K562 (cell line): Measurements from ENCODE around the gene DCAF4. TPM values are rescaled to one million over a fixed set of nuclear protein-coding genes. Genes with fewer than 3 reads are reported as not detected.
A peak's percentile ranks its signal among the peaks of the same experiment; 100 is the strongest.

ENCODE experiments used
- CHD1 ChIP-seq: fragments of 200-600 bp; sonication (generic); IDR thresholded peaks from one replicate; pipeline ENCODE4 v1.6.1; 2012; ENCODE audit warnings: mild to moderate bottlenecking, moderate library complexity, low read length, inconsistent platforms
- CXXC5 ChIP-seq: fragments of 250-450 bp; sonication (Bioruptor Pico); IDR thresholded peaks from 2 replicates; pipeline ENCODE4 v1.8.0; 2022; ENCODE audit warnings: inconsistent platforms, mild to moderate bottlenecking, moderate library complexity
- E2F6 ChIP-seq, 2 experiments: IDR thresholded peaks; 2 replicates each; pipeline ENCODE4 v1.6.1; 2011; ENCODE audit warnings: borderline replicate concordance in 1 of 2, control low read depth in 1 of 2, low read depth in 1 of 2, low read length in 1 of 2, mild to moderate bottlenecking in 1 of 2, mixed read lengths in 1 of 2, moderate library complexity in 1 of 2; ENCODE audit not compliant: insufficient read depth in 1 of 2, insufficient read length in 1 of 2, poor library complexity in 1 of 2, severe bottlenecking in 1 of 2; ENCODE audit errors: extremely low read depth in 1 of 2
- HMGN3 ChIP-seq: IDR thresholded peaks from 2 replicates; pipeline ENCODE4 v1.6.1; 2011; ENCODE audit warnings: borderline replicate concordance, low read depth, mild to moderate bottlenecking, mixed read lengths, low read length; ENCODE audit not compliant: insufficient read length; ENCODE audit errors: extremely low read depth
- NCOA6 ChIP-seq: fragments of 450-650 bp; IDR thresholded peaks from 2 replicates; pipeline ENCODE4 v1.6.1; 2017; ENCODE audit warnings: mild to moderate bottlenecking
- NR2C2 ChIP-seq, 2 experiments: fragments of 200-800 bp in 1 of 2; sonication (Bioruptor generic) in 1 of 2; sonication (generic) in 1 of 2; formaldehyde crosslinking in 1 of 2; IDR thresholded peaks; 2 replicates each; pipeline versions ENCODE4 v1.6.1 to v1.8.0; 2016 to 2022; ENCODE audit warnings: mild to moderate bottlenecking in 1 of 2, missing compliant biosample characterization in 1 of 2, missing genetic modification characterization in 1 of 2, missing genetic modification reagents in 1 of 2
- PBX2 ChIP-seq, 2 experiments: IDR thresholded peaks in 1 of 2; conservative IDR thresholded peaks in 1 of 2; 2 replicates each; pipeline ENCODE4 v1.6.1; 2016; ENCODE audit warnings: low read depth in 2 of 2, mild to moderate bottlenecking in 1 of 2, missing compliant biosample characterization in 1 of 2, missing genetic modification characterization in 1 of 2, moderate library complexity in 1 of 2
- POLR2G ChIP-seq: fragments of 200-400 bp; formaldehyde crosslinking; IDR thresholded peaks from 2 replicates; pipeline ENCODE4 v1.6.1; 2017; ENCODE audit warnings: low read depth, mild to moderate bottlenecking, antibody characterized with exemption, low read length, moderate library complexity
- RBM15 ChIP-seq: fragments of 200-400 bp; formaldehyde crosslinking; IDR thresholded peaks from 2 replicates; pipeline ENCODE4 v1.6.1; 2018; ENCODE audit warnings: mild to moderate bottlenecking, low read length, moderate library complexity; ENCODE audit not compliant: insufficient read depth
- SAP30 ChIP-seq: fragments of 200-600 bp; sonication (generic); IDR thresholded peaks from 2 replicates; pipeline ENCODE4 v1.6.1; 2012; ENCODE audit warnings: borderline replicate concordance, low read depth, mild to moderate bottlenecking, moderate library complexity, low read length, control low read depth, inconsistent platforms; ENCODE audit not compliant: insufficient read depth, poor library complexity, severe bottlenecking
- SMARCE1 ChIP-seq: fragments of 450-650 bp; IDR thresholded peaks from 2 replicates; pipeline ENCODE4 v1.7.1; 2016; ENCODE audit warnings: mild to moderate bottlenecking
- TARDBP ChIP-seq: fragments of 450-650 bp; IDR thresholded peaks from 2 replicates; pipeline ENCODE4 v1.6.1; 2016
- TBP ChIP-seq: optimal IDR thresholded peaks from 2 replicates; pipeline ENCODE3; 2011; ENCODE audit warnings: low read depth, low read length, improper control_type of control experiment
- TFAP4 ChIP-seq: sonication (generic); formaldehyde crosslinking; IDR thresholded peaks from 2 replicates; pipeline ENCODE4 v1.8.0; 2022; ENCODE audit warnings: missing genetic modification reagents, mild to moderate bottlenecking, moderate library complexity, borderline replicate concordance
- TSC22D4 ChIP-seq: fragments of 450-650 bp; IDR thresholded peaks from 2 replicates; pipeline ENCODE4 v1.6.1; 2016; ENCODE audit warnings: missing genetic modification characterization, missing biosample characterization, control low read depth
- ZBTB8A ChIP-seq: fragments of 450-650 bp; IDR thresholded peaks from 2 replicates; pipeline ENCODE4 v1.6.1; 2018; ENCODE audit warnings: mild to moderate bottlenecking, moderate library complexity; ENCODE audit not compliant: partially characterized antibody
- ZFP91 ChIP-seq: sonication (generic); formaldehyde crosslinking; IDR thresholded peaks from 2 replicates; pipeline ENCODE4 v1.8.0; 2022; ENCODE audit warnings: mild to moderate bottlenecking, missing genetic modification reagents
- polyA plus RNA-seq, 8 experiments: library from polyadenylated mRNA; depleted of rRNA in 4 of 8; stranded (reverse) in 5 of 8; unstranded in 3 of 8; fragments of >200 nt; fragmentation: Nextera tagmentation in 2 of 8; fragmentation: Illumina TruSeq in 1 of 8; extraction: Ambion mirVana in 2 of 8; extraction: Trizol in 1 of 8; gene quantifications; 2 replicates each; pipeline versions ENCODE4 v1.2.1 to v1.2.3, GENCODE V29; 2011 to 2014; ENCODE audit warnings: inconsistent platforms in 1 of 8, missing spikeins in 1 of 8
- total RNA-seq, 7 experiments: library from RNA; depleted of rRNA in 6 of 7; stranded (reverse); fragments of >200 nt in 6 of 7; fragmentation: Illumina TruSeq in 2 of 7; extraction: Trizol in 2 of 7; gene quantifications; 2 replicates each; pipeline versions ENCODE4 v1.2.1 to v1.2.3, GENCODE V29; 2011 to 2021; ENCODE audit warnings: low replicate concordance in 1 of 7

Gene DCAF4
- total and polyA plus RNA-seq, 9 of the 15 experiments (the other 6 are each of a cell fraction or from before 2014, with no cell fraction given), result 2.7 to 49.2 (median 22.9) TPM

- no peak for TF ChIP-seq PBX2 (CRISPR knock-in tag; IDR thresholded peaks at IDR 0.05; ENCODE audit: low read depth)
- TF ChIP-seq PBX2 (tag; conservative IDR thresholded peaks at IDR 0.05; ENCODE audit: low read depth), result 0 out of 2 replicates have a peak, but pooled peaks have one; percentile 11
- peak; percentile 12; the same call in 1 of the 2 replicates for TF ChIP-seq CXXC5 (CRISPR knock-in tag)
- peak; percentile 13 for TF ChIP-seq SAP30
- TF ChIP-seq NR2C2 (CRISPR knock-in tag; IDR thresholded peaks at IDR 0.05), result no peak
- peak; percentile 40; the same call in 1 of the 2 replicates for TF ChIP-seq NR2C2 (tag; IDR thresholded peaks at IDR 0.05)
- peak; percentile 27; the same call in 1 of the 2 replicates for TF ChIP-seq TFAP4 (CRISPR knock-in tag)
- peak; percentile 55 for TF ChIP-seq POLR2G
- TF ChIP-seq NCOA6, result no peak
- peak; percentile 45 for TF ChIP-seq CHD1
- peak; percentile 21 for TF ChIP-seq HMGN3
- TF ChIP-seq E2F6 (IDR thresholded peaks at IDR 0.05; ENCODE audit: borderline replicate concordance in 1 of 2, extremely low read depth in 1 of 2, insufficient read depth in 1 of 2, insufficient read length in 1 of 2, low read depth in 1 of 2, low read length in 1 of 2, poor library complexity in 1 of 2, severe bottlenecking in 1 of 2), result peak in 1 of 2 experiments; percentile 19
- TF ChIP-seq TBP, result peak; percentile 78
- no peak for TF ChIP-seq RBM15
- TF ChIP-seq TSC22D4 (tag), result no peak
- TF ChIP-seq ZBTB8A, result no peak
- TF ChIP-seq SMARCE1, result no peak
- no peak for TF ChIP-seq TARDBP
- TF ChIP-seq ZFP91 (CRISPR knock-in tag), result peak; percentile 92
Observed at GRCh38 chr14:72893636-72894322, 32.5 kb upstream of the DCAF4 start, which contains the start of gene DPF3 (continued).
